GM12872 (cell line): Measurements from ENCODE around the gene PRC1.

Experiments
- TF ChIP-seq, protein P1 (sequence below): IDR thresholded peaks from 3 replicates; pipeline ENCODE4 v1.5.1; 2011; ENCODE audit warnings: low read depth, mild to moderate bottlenecking, low read length, moderate library complexity; ENCODE audit not compliant: insufficient read depth

The PRC1 gene

DNA sequence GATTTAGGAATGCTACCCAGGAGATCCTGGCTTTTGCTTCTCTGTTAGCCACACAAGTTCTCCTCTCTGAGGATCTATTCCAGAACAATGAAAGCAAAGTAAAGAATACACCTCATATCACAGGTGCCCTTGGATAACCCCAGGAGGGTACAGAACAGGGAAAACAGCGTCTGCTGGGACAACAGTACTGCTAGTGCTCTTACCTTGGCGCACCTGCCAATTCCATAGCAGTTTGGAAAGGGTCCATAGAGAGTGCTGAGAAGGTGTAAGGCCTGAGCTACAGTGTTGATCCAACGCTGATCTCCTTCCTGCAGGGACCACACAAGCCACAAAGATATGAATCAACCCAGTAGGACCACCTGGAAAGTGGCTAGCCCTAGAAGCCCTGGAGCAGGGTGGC lies 12.9 kb upstream of the PRC1 start:
- TF ChIP-seq, protein P1, sequence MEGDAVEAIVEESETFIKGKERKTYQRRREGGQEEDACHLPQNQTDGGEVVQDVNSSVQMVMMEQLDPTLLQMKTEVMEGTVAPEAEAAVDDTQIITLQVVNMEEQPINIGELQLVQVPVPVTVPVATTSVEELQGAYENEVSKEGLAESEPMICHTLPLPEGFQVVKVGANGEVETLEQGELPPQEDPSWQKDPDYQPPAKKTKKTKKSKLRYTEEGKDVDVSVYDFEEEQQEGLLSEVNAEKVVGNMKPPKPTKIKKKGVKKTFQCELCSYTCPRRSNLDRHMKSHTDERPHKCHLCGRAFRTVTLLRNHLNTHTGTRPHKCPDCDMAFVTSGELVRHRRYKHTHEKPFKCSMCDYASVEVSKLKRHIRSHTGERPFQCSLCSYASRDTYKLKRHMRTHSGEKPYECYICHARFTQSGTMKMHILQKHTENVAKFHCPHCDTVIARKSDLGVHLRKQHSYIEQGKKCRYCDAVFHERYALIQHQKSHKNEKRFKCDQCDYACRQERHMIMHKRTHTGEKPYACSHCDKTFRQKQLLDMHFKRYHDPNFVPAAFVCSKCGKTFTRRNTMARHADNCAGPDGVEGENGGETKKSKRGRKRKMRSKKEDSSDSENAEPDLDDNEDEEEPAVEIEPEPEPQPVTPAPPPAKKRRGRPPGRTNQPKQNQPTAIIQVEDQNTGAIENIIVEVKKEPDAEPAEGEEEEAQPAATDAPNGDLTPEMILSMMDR, result no peak

- TF ChIP-seq, protein P1, result no peak
These were observed 6.9 kb upstream of the PRC1 start for GRCh38 chr15:91001209-91001608.

- TF ChIP-seq, protein P1, result no peak
These were observed 4.4 kb upstream of the PRC1 start for GRCh38 chr15:90998737-90999136.

- TF ChIP-seq, protein P1, result no peak
These were observed 297 bp downstream of the PRC1 start for GRCh38 chr15:90994059-90994416.

DNA sequence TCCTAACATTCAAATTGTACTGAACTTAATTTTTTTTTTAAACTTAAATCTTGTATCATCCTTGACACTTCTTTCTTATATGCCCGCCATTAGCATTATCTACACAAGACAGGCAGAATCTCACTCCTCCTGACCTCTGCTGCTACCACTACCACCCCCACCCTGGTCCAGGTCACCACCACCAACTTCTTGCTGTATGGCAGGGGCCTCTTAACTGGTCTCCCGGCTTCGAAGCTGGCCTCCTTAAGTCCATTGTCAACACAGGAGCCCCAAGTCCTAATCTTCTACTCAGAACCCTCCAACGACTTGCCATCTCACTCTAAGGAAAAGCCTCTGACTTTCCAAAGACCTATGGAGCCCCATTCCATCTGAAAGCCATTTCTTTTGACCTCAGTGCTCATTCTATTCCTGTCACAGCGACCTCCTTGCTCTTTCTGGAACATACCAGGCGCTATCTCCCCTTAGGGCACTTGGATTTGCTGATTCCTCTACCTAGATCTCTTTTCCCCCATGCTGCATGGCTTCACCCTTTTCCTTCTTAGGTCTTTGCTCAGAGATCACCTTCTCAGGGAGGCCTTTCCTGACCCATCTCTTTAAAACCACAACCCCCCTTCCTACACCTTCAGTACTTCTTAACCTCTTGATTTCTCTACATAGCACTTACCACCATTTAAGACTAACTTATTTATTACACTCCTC lies 2.6 kb downstream of the PRC1 start:
- TF ChIP-seq, protein P1, result no peak

- TF ChIP-seq, protein P1, result no peak
These were observed 3.9 kb downstream of the PRC1 start for GRCh38 chr15:90990446-90990845.

DNA sequence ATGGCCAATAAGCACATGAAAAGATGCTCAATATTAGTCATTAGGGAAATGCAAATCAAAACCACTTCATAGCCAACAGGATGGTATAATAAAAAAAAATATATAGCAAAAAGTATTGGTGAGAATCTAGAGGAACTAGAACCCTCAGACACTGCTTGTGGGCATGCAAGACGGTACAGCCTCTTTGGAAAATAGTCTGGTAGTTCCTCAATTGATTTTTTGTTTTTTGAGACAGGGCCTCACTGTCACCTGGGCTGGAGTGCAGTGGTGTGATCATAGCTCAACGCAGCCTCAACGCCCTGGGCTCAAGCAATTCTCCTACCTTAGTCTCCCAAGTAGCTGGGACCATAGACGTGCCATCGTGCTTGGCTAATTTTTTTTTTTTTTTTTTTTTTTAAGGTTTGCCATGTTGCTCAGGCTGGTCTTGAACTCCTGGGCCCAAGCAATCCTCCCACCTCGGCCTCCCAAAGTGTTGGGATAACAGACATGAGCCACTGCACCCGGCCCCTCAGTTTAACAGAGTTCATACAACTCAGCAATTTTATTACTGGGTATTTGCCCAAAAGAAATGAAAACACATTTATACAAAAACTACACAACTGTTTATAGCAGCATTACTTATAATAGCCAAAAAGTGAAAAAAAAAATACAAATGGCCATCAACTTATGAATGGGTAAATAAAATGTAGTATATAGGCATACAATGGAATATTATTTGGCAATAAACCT lies 5.1 kb downstream of the PRC1 start:
- TF ChIP-seq, protein P1, result no peak
